GM18517 (cell line): ENCODE measurements around the gene CTCF.
A peak's percentile ranks its signal among the peaks of the same experiment; 100 is the strongest.

ENCODE experiments used
- ATAC-seq: cut with Tn5 transposase; IDR thresholded peaks from one replicate; pipeline ENCODE4 v1.9.1; 2021; ENCODE audit warnings: mild to moderate bottlenecking, moderate library complexity; ENCODE audit not compliant: unreplicated experiment

CTCF gene

GRCh38 chr16:67547423-67548264, 14.7 kb upstream of the CTCF start:
- no peak for ATAC-seq

- ATAC-seq: no peak
Measured at GRCh38 chr16:67548265-67549126, 13.8 kb upstream of the CTCF start.

- no peak for ATAC-seq
Measured at GRCh38 chr16:67549240-67549639, 13.1 kb upstream of the CTCF start.

DNA sequence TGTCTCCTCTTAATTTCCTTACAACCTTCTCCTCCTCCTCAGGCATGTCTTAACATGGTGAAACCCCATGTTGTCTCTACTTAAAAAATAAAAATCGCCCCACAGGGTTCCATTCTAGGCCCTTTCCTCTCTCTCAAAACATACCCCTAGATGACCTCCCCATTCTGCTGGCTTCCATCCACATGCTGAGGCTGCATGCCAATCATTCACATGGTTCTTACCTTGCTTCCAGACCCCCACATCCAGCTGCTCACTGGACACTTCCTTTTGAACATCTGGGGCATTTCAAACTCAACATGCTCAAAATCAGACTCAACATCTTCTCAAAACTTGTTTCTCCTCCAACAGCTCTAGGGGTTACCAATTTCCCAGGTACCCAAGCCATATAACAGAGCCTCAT, 12.4 kb upstream of the CTCF start:
- ATAC-seq: no peak

DNA sequence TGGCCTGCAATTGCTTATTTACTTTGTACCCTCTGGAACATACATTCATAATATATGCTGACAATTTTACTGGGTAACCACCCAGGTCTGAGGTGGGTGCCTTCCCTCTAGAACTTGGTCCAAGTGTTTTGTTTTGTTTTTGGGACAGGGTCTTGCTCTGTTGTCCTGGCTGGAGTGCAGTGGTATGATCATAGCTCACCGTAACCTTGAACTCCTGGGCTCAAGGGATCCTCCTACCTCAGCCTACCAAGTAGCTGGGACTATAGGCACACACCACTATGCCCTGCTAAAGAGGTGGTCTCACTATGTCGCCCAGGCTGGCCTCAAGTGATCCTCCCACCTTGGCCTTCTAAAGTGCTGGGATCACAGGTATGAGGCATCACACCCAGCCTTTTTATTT, 11.2 kb upstream of the CTCF start:
- ATAC-seq: no peak

DNA sequence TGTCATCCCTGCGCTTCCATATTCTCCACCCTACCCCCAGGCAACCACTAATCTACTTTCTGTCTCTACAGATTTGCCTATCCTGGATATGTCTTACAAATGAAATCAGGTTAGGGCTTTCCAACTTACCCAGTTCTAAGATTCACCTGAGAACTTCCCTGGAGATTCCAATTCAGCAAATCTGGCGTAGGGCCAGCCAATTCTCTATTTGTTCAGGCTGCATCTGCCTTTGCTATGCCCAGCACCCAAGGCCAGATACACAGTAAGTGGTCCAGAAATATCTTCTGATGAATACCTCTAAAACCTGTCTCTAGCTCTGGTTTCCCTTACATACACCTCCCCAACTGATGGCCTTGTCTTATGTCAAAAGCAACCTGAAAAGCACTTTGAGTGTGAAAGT, 10.4 kb upstream of the CTCF start:
- ATAC-seq: no peak

DNA sequence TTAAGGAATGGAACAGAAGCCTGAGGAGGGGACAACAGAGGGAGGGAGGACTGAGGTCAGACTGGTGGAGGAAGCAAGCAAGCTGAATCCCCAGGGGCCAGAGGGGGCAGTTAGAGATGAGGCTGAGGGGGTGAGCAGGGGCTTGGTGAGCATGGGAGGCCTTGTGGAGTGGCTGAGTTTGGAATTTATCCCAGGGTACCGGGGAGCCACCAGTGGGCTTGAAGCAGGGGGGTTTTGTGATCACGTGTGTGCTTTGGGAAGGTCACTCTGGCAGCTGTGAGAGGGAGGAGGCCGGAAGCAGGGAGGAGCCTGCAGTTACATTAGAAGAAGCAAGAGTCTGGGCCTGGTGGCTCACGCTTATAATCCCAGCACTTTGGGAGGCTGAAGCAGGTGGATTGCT, 9.8 kb upstream of the CTCF start:
- ATAC-seq: no peak

DNA sequence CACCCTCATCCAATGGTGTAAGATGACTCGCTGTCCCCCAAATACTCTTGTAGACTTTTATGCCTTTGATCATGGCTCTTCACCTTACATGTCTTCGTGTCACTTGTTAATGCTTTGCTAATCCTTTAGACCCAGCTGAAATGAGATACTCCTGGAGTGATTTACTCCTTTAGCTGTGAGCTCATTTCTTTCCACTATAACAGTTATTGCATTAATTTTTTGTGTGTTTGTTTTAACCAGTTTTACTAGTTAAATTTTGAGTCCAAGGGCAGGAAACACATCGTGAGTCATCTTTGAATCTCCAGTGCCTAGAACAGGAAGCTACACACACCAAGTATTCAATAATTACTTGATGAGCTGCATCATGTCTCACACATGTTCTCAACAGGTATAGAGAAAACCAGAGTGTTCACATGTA, 6.5 kb upstream of the CTCF start:
- ATAC-seq: no peak

GRCh38 chr16:67558859-67559258, 3.5 kb upstream of the CTCF start:
- no peak for ATAC-seq

GRCh38 chr16:67560827-67561342, 1.4 kb upstream of the CTCF start:
- no peak for ATAC-seq

- ATAC-seq: no peak
Measured at GRCh38 chr16:67561501-67561823, 864 bp upstream of the CTCF start.

DNA sequence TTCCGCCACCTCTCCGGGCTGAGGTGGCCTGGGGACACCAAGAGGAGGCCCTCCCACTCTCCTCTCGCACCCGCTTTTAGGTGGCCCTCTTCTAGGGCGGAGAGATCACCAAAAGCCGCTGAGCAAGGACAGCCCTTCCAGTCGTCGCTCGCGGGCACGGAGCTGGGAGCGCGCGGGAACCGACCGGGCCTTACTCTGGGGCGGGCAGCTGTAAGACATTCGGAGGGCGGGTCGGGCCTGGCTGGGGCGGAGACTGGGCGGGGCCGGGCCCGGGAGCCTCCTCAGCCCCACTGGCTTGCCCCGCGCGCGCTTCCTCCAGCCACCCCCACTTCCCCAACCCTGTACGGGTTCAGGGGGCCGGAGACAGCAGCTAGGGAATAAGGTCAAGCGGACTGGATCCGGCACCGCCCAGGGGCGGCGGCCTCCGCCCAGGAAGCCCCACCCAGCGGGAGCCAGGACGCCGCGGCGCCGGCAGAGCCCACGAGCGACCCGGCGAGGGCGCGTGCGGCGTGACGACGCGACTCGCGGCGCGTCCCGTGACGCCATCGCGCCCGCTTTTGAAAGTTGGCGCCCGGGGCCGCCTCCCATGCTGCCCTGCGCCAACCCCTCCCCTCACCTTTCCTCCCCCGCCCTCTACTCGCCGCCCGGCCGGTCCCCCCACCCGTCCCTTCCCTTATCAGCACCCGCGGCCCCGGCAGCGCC, 351 bp upstream of the CTCF start:
- ATAC-seq: peak; percentile 76

DNA sequence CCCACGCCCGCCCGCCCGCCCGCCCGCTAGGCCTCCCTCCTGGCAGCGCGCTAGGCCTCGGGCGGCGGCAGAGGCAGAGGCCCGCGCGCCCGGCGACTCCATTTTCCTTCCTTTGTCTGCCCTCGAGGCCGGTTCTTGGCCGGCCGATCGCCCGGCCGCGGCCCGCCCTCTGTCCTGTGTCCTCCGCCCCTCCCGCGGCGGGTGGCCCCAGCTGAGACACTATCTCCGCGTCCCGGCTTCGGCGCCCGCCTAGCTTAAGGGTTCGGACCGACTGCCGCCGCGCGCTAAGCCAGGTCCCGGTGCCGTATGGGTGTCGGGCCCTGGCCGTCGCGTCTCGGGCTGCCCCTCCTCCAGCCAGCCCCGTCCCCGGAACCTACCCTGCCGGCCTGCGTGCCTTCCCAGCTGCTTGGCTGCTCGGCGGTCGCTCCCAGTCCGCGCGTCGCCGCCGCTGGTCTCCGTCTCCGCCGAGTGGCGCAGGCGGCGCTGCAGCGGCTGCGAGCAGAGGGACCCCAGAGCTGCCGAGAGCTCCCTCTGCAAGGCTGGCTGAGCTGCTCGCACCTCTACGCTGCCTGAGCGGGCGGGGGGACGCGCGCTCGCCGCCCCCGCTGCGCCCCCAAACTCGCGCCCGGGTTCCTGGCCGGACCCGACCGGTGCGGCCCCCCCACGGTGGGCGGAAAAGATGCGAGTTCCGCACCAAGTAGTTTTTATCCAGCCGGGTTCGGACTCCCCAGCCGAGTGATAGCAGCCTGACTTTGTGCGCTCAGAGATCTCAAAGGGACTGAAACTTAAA, 787 bp downstream of the CTCF start:
- peak; percentile 10 for ATAC-seq

- no peak for ATAC-seq
Measured at GRCh38 chr16:67563708-67564468, 1.6 kb downstream of the CTCF start.

DNA sequence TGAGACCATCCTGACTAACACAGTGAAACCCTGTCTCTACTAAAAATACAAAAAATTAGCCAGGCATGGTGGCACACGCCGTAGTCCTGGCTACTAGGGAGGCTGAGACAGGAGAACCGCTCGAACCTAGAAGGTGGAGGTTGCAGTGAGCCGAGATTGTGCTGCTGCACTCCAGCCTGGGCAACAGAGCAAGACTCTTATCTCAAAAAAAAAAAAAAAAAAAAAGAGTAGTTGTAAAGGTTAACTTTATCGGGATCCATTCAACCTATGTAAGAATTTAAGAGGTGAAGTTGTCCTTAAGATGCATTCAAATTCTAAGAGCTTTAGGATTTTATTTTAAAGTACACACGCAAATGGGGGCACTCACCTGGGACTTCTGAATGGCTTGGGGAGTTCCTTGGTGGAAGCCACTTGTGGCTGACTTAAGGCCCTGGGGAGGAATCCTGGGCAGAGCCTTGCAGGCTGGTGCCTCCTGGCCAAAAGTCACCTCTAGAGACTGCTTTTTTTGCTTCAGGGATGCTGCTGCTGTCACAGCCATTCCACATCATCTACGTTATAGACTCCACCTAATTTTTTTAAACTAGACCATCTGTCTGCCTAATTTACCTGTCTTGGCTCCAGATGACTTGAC, 3.3 kb downstream of the CTCF start:
- ATAC-seq: no peak

GRCh38 chr16:67571464-67571863, 9.1 kb downstream of the CTCF start:
- ATAC-seq: no peak

DNA sequence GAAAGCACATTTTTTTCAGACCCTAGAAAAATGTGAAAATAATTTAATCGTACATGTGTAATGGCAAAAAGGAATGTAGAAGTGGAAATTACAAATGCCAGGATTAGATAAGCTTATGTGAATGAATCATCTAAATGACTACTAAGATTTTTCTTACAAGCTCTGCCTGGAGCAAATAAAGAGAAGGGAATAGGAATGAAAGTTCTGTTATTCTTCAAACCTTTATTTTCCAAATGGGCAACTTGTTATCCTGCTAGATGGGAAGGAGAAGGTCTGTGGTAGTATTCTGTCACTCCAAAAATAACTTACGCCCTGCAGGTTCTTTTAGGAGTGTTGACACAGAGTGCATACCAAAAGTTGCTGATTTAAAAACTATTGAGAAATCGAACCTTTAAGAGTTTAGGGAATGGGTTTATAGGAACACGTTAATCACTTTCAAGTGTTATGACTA, 9.7 kb downstream of the CTCF start:
- no peak for ATAC-seq

- no peak for ATAC-seq
Measured at GRCh38 chr16:67579686-67580085, 17.4 kb downstream of the CTCF start.

- no peak for ATAC-seq
Measured at GRCh38 chr16:67580202-67580601, 17.9 kb downstream of the CTCF start.
